ENCODE data around the gene MAP3K12.
"Not testable (repeated sequence)": the region's sequence is repeated elsewhere in the genome, so short reads cannot be mapped to it uniquely, and the experiment has no call there.

MAP3K12 gene

GRCh38 chr12:53456654-53457366 is 42.4 kb downstream of the MAP3K12 start:
- FAIRE-seq (no peak), DNase-seq (ENCODE audit: insufficient read length, low spot score) (no peak)
- TF ChIP-seq CTCF (IDR thresholded peaks at IDR 0.05; ENCODE audit: insufficient read depth, missing control alignments), result no peak

GRCh38 chr12:53454707-53455106 is 44.6 kb downstream of the MAP3K12 start:
- FAIRE-seq, result no peak
- TF ChIP-seq CTCF (IDR thresholded peaks at IDR 0.05; ENCODE audit: insufficient read depth, missing control alignments), result no peak
- DNase-seq (ENCODE audit: insufficient read length, low spot score), result peak; percentile 41

GRCh38 chr12:53453953-53454640 is 45.2 kb downstream of the MAP3K12 start:
- DNase-seq (ENCODE audit: insufficient read length, low spot score) (no peak), FAIRE-seq (no peak)
- TF ChIP-seq CTCF (IDR thresholded peaks at IDR 0.05; ENCODE audit: insufficient read depth, missing control alignments), result no peak

- FAIRE-seq, result no peak
- peak; percentile 23 for TF ChIP-seq CTCF (IDR thresholded peaks at IDR 0.05; ENCODE audit: insufficient read depth, missing control alignments)
- DNase-seq (ENCODE audit: insufficient read length, low spot score), result no peak
Measured at GRCh38 chr12:53452159-53453077, 46.8 kb downstream of the MAP3K12 start.

- TF ChIP-seq CTCF (IDR thresholded peaks at IDR 0.05; ENCODE audit: insufficient read depth, missing control alignments), result peak; percentile 81
- DNase-seq (ENCODE audit: insufficient read length, low spot score), result peak; percentile 79
- FAIRE-seq, result no peak
Measured at GRCh38 chr12:53451661-53452158, 47.5 kb downstream of the MAP3K12 start, which contains the start of gene PCBP2. PCBP2 (plus strand) TSS chr12:53452102; CDS start chr12:53454801, 2,699 bp downstream.

- no peak for TF ChIP-seq CTCF (IDR thresholded peaks at IDR 0.05; ENCODE audit: insufficient read depth, missing control alignments)
- FAIRE-seq (no peak), DNase-seq (ENCODE audit: insufficient read length, low spot score) (no peak)
Measured at GRCh38 chr12:53450936-53451335, 48.3 kb downstream of the MAP3K12 start.

- FAIRE-seq, result not testable (repeated sequence)
Measured at GRCh38 chr12:53444593-53445325, 54.5 kb downstream of the MAP3K12 start.

More at GRCh38 chr12:53444593-53445325, 54.5 kb downstream of the MAP3K12 start:
- not testable (repeated sequence) for DNase-seq (ENCODE audit: insufficient read length, low spot score)

Data from D721Med (cell line).